GM10266 (cell line): Measurements from ENCODE around the gene C9orf85.

Experiments
- DNase-seq: peaks from one replicate; pipeline ENCODE4 v3.0.0; 2012; ENCODE audit errors: extremely low spot score
- CTCF ChIP-seq: IDR thresholded peaks from 2 replicates; pipeline ENCODE4 v1.5.1; 2012; ENCODE audit warnings: mild to moderate bottlenecking, low read depth; ENCODE audit not compliant: control insufficient read depth, insufficient read depth; ENCODE audit errors: missing control alignments

C9orf85 gene

GRCh38 chr9:71879644-71880174 is 31.7 kb upstream of the C9orf85 start:
- DNase-seq = no peak
- TF ChIP-seq CTCF = no peak

GRCh38 chr9:71884005-71884404 is 27.4 kb upstream of the C9orf85 start:
- no peak for DNase-seq
- no peak for TF ChIP-seq CTCF

- no peak for TF ChIP-seq CTCF
- DNase-seq = no peak
Measured at GRCh38 chr9:71885467-71885866, 26.0 kb upstream of the C9orf85 start.

- TF ChIP-seq CTCF = no peak
- DNase-seq = no peak
Measured at GRCh38 chr9:71886015-71886414, 25.4 kb upstream of the C9orf85 start.

- no peak for DNase-seq
- no peak for TF ChIP-seq CTCF
Measured at GRCh38 chr9:71886541-71886940, 24.9 kb upstream of the C9orf85 start.

GRCh38 chr9:71887362-71887761 is 24.1 kb upstream of the C9orf85 start:
- DNase-seq = no peak

GRCh38 chr9:71890042-71890679 is 21.3 kb upstream of the C9orf85 start:
- no peak for TF ChIP-seq CTCF
- no peak for DNase-seq

More at GRCh38 chr9:71887362-71887761, 24.1 kb upstream of the C9orf85 start:
- TF ChIP-seq CTCF = no peak
